ENCODE results near the gene NPPB.
A peak's percentile ranks its signal among the peaks of the same experiment; 100 is the strongest.

NPPB gene

DNA sequence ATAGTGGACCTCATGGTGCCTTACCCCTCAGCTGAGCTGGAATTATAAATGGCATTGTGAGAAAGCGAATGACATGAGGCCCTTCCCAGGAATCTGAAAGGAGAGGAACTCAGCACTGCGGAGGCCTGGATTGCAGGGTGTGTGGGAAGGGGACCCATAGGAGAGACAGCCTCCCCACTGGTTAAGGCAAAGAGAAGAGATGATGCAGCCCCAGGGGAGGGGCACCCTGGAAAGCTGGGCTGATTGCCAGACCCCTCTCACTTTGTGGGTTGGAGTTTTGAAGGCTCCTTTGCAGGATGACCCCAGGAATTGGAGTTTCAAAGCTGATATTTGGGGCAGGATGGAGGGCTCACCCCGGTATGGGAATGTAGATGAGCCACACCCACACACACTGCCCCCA, 2.0 kb downstream of the NPPB start:
- no peak for DNase-seq

DNA sequence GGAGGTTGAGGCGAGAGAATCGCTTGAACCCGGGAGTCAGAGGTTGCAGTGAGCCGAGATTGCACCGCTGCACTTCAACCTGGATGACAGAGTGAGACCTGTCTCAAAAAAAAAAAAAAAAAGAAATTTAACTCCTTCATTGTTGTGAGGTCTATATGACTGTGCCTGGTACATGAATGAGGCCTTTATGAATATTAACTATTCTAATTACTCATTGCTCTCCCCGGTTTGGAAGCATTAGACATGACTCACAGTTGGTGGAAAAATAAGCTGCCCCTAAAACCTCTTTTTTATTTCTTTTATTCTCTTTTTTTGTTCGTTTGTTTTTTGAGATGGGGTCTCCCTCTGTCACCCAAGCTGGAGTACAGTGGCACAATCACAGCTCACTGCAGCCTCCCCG, 3.3 kb downstream of the NPPB start:
- no peak for DNase-seq

DNA sequence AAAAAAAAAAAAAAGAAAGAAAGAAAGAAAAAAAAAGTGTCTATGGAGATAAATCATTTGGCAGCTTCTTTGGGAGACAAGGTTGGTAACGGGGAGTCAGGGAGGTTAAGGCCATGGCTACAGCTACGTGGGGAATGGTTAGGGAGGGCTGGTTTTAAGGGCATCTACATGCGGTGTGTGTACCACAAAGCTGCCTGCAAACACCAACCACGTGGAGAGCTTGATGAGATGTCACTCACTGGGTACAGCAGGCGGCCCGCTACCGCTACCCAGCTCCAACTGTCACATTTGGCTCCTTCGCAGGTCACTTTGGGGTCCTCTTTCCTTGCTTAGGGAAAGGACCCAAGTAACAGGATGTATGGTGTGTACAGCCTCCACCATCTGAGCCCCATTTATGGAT, 4.2 kb downstream of the NPPB start:
- no peak for DNase-seq

DNA sequence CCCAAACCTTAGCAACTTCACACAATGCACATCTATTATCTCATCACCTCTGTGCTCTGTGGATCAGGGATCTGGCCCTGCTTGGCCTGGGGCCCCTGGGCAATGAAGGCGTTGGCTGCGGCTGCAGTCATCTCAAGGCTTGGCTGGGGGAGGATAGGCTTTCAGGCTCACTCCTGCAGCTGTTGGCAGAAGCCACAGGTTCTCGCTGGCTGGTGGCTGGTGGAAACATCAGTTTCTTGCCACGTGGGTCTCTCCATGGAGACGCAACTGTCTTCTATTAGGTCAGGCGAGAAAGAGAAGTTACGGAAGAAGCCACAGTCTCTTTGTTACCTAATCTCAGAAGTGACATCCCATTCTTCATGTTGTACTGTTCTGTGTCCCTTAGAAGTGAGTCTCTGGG, 7.6 kb downstream of the NPPB start:
- no peak for DNase-seq

DNA sequence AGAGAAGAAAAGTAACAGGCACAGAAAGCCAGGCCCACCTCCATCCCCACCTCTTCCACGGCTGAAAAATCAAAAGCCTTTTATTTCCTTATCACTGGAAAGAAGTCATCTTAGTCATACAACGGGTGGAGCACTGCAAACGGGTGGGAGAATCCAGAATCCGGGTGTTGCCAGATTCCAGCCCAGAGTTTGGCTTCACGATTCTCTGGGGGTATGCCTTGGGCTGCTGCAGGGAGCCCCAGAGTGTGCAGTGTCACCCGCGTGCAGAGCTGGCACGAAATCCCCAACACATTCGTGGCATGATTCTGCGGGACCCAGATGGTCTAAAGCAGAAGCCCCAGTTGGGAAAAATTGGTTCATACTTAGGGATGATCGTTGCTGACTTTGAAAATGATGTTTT, 8.6 kb downstream of the NPPB start:
- no peak for DNase-seq

DNA sequence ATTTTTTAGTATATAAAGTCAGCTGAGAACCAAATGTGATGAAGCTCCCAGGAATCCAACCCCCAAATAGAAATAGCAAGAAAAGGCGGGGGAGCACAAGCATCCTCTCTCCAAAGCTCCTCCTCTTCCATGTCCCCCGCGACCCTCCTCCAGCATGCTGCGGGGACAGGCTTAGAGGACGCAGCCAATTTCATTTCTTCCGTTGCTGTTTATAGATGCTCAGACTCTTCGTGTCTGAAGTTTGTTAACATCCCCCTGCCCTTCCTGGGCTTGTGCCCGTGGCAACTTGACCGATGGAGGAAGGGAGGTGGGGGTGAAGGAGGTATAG, 10.4 kb downstream of the NPPB start:
- DNase-seq, result no peak

DNA sequence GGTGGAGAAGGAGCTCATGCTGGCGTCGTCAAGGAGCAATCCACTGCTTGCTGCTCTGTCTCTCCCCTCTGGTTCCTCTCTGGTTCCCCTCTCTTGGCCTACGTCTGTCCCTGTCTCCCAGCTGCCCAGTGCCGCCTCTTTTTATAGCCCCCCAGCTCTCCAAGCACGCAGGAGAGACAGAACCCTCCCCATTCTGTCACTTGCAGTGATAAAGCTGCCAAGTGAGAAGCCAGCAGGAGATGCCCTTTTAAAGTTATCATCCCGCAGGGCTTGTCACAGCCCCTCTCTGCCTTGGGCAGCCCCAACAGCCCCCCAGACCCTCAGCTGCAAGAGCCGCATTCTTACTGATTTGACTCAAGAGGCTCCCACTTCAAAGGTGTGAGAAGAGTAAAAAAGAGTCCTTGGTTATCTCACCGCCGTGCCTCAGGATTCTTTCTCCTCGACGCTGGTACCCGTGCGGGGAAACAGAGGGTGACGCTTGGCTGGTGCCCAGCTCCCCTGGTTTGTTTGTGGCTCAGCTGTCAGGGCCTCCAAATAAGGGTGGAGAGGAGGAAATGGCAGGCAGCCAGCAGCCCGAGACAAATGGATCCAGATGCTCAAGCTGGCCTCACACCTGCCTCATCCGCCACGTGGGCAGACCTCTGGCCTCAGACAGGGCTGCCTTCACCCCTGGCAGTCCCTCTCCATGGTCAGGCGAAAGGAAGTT, 10.9 kb downstream of the NPPB start, which contains the start of gene NPPA:
Gene NPPA (minus strand): TSS at position 117 of the 706 bp plus-strand sequence. CDS start 99 bp downstream, at position 18.
- DNase-seq, result peak in 1 of 2 experiments; percentile 62

DNA sequence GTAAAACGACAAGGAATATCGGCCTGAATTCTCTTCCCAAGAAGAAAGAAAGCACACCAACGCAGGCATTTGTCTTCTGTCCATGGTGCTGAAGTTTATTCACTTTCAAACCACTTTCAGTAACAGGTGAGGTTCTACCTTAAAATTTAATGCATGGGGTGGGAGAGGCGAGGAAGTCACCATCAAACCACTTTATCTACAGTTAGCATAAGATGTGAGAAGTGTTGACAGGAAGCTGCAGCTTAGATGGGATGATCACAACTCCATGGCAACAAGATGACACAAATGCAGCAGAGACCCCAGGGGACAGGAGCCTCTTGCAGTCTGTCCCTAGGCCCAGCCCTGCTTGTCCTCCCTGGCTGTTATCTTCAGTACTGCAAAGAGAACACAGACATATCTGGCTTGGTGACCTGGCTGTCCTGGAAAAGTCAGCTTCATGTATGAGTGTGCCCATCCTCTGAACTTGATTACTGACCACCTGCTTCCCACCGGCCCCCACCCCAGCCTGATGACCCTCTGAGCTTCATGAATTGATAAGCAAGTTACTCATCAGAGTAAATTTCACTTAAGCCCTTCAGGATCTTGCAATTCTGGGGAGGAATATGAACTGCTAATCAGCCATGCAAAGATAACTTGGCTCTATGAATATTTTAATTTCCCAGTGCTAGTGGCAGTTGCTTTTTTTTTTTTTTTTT, 13.0 kb downstream of the NPPB start:
- no peak for DNase-seq

DNA sequence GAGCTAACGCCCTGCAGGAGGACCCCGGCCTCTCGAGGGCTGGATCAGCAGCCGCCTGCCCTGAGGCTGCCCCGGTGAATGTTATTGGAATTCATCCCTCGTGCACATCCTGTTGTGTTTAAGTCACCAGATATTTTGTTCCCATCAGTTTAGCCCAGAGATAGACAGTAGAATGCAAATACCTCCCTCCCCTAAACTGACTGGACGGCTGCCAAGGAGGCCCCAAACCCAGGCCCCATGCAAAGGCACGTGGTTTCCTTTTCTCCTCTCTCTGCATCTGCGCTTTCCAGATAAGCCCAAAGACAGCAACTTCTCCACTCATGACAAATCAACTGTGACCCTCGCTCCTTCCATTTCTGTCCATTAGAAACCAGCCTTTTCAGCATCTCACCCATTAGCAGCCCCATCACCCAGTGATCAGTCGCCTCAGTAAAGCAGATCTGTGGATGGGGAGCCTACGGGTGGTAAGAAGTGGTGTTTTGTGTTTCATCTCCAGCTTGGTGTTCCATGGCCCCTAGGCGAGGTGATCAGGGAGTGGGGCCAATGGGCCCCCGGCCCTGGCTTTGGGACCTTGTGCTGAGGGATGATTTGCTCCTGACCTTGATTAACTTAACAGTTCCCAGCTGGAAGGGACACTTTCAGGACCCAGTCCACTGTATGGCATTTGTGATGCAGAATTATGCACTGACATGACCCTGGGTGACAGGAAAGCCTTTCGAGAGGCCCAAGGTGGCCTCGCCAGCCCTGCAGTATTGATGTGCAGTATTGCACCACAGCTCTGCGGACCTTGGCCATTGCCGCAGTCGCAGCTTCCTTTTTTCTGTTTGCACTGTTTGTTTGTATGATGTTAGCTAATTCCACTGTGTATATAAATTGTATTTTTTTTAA, 16.3 kb downstream of the NPPB start:
- DNase-seq, result no peak

DNA sequence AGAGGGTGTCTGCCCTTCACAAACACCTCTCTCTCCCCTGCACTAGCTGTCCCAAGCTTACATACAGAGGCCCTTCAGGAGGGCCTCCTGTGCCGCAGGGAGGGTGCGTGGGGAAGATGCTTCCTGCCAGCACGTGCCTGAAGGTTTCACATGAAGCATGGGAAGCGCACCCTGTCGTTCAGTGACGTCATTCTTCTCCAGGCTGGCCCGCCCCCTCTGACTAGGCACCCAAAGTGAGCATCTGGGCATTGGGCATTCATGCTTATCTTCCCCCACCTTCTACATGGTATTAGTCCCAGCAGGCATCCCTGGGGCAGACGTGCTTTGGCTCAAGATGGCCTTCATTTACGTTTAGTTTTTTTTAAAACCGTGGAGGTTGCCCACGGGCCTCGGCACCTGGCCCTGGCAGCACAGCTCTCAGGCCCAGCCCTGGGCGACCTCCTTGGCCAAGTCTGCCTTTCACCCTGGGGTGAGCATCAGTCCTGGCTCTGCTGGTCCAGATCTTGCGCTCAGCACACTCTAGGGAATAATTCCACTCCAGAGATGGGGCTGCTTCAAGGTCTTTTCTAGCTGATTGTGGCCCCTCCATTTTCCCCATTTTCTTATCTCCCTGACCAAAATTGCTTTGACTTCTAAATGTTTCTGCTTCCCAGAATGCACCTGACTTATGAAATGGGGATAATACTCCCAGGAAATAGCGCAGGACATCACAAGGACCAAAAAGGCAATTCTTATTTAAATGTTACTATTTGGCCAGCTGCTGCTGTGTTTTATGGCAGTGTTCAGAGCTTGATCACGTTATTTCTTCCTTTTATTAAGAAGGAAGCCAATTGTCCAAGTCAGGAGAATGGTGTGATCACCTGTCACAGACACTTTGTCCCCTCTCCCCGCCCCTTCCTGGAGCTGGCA, 17.2 kb downstream of the NPPB start:
- no peak for DNase-seq

DNA sequence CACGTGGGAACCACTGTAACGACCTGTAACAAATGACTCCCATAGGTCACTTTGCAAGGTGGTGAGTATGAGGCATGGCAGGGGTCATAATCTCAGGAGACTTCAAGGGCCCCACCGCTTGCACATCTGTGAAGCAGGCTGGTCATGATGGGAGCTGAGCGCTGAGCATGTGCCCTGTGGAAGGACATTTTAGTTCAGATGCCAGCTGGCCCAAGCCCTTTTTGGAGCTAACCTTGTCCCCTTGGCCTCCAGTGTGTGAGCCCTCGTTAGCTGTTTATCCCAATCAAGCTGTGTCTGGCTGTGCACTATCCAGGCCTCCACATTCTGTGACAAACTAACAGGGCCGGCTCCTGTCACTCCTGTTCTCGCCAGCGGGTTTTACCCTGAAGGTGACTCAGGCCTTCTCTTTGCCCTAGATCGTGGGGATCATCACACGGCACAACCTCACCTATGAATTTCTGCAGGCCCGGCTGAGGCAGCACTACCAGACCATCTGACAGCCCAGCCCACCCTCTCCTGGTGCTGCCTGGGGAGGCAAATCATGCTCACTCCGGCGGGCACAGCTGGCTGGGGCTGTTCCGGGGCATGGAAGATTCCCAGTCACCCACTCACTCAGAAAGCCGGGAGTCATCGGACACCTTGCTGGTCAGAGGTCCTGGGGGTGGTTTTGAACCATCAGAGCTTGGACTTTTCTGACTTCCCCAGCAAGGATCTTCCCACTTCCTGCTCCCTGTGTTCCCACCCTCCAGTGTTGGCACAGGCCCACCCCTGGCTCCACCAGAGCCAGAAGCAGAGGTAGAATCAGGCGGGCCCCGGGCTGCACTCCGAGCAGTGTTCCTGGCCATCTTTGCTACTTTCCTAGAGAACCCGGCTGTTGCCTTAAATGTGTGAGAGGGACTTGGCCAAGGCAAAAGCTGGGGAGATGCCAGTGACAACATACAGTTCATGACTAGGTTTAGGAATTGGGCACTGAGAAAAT, 18.7 kb downstream of the NPPB start:
- DNase-seq, result peak in 1 of 2 experiments; percentile 13

DNA sequence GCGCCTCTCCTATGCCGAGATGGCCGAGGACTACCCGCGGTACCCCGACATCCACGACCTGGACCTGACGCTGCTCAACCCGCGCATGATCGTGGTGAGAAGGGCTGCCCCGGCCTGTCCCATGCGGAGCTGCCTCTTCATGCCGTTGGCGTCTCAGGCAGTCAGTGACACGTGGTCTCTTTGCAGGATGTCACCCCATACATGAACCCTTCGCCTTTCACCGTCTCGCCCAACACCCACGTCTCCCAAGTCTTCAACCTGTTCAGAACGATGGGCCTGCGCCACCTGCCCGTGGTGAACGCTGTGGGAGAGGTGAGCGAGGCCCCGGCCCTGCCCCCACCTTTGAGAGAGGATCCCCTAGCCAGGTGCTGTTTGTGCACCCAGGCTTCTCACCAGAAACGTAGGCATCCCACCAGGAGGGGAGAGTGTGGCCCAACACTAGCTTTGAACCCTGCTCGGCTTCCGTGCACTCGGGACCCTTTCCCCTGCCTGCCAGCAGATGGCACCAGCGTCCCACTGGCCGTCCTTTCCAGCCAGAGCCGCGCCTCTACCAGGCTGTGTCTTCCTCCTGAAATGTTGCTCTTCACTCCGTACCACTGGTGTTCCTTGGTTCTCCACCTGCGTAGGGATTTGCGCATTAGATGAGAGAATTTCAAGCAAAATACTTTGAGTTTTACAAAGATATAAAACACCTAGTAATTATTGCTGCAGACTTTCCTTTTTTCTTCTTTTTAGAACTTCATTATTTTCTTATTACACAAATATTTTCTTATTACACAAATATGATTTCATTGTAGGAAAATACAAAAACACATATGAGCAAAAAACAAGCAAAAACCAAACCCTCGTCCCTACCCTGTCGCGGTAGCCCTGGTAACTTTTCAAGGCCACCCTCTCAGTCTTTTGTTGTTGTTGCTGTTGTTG, 20.1 kb downstream of the NPPB start:
- DNase-seq, result peak in 1 of 2 experiments; percentile 78

DNA sequence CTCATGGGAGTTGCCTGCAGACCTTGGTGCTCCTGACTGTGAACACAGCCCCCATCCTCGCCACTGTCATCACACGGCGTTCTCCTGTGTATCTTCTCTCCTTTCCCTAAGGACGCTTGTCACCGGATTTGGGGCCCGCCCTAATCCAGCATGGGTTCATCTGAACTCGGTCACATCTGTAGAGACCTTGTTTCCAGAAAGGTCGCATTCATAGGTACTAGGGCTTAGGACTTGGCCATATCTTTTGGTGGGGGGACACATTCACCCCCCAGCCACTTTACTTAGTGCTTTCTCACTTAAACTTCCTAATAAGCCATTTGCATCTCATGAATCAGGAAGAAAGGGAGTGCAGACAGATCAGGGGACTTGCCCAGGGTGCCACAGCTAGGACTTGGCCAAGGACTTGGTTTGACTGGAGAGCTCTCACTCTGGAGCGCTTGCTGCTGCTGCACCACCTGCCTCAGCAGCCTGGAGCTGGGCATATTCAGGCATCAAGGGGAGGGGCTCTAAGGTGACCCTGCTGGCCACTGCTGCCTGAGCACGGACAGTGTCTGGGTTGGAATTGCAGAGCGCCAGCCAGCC, 20.9 kb downstream of the NPPB start:
- DNase-seq, result no peak

DNA sequence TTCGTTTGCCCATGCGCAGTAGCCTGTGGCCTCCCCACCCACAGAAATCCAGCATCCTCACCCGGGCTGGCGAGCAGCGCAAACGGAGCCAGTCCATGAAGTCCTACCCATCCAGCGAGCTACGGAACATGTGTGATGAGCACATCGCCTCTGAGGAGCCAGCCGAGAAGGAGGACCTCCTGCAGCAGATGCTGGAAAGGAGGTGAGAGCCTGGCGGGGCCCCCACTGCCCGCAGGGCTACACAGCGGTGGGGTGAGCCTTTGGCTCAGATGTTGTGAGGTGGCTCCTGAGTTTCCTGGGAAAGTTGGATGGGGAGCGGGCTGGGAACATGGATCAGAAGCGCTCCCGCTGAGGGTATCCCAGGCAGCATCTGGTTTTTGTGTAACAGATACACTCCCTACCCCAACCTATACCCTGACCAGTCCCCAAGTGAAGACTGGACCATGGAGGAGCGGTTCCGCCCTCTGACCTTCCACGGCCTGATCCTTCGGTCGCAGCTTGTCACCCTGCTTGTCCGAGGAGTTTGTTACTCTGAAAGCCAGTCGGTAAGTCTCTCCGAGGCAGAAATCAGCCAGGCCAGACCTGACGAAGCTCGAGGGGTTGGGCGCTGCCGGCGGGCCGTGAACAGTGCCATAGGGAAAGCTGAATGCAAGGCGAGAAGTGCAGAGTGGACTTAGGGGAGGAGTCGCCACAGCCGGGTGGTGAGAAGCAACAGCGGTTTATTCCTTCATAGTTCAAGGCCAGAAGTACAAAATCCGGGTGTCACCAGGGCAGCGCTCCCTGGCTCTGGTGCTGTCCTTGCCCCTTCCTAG, 21.6 kb downstream of the NPPB start:
- DNase-seq, result no peak

DNA sequence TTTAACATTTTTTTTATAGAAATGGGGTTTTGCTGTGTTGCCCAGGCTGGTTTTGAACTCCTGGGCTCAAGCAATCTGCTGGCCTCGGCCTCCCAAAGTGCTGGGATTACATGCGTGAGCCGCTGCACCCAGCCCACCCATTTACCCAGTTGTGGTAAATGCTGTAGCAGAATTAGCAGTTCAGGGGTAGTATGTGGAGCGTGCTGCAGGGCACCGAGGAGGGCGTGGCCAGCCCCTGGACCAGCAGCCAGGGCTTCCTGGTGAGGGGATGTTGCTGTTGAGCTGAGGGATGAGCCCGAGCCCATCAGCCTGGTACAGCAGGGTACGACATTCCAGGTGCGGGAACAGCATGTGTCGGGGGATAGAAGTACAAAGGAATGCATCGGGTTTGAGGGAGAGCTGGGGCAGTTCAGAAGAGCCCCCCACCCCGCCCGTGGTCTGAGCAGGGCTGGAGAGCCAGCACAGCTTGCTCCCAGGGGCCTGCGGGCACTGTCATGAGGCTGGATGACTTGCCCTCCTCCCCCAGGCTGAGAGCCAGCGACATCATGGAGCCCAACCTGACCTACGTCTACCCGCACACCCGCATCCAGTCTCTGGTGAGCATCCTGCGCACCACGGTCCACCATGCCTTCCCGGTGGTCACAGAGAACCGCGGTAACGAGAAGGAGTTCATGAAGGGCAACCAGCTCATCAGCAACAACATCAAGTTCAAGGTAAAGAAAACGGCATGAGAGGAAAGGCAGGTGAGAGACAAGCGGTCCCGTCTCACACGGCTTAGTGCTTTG, 23.1 kb downstream of the NPPB start:
- no peak for DNase-seq

DNA sequence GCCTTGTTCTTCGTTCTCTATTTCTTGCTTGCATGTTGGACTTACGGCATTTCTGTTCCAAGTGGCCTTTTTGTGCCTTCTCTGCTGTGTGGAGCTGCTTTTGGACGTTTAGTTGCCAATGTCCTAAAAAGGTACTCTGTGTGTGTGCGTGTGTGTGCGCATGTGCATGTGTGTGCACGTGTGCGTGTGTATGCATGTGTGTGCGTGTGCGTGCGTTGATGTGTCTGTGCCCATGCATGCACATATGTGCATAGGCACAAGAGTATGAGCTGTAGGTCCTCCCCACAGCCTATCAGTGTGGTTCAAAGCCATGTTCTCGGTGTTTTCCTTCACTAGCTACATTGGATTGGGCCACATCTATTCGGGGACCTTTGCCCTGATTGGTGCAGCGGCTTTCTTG, 24.8 kb downstream of the NPPB start:
- no peak for DNase-seq

DNA sequence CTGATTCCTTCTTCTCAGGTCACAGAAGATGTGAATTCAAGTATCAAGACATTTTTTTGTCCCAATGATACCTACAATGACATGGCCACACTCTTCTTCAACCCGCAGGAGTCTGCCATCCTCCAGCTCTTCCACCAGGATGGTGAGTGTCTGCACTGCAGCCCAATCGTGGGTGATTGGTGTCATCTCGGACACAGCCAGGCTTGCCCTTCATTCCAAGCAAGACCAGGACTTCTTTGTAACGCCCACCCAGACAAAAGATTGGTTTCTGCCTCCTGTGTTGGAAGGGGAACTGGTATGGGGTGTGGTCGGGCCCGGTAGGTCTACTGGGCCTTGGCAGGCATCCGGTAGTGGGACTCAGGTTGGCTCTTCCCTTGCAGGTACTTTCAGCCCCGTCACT, 25.2 kb downstream of the NPPB start:
- no peak for DNase-seq

Measured in NCI-H446 (cell line).